Measurements from ENCODE around the gene MIF. TPM values are rescaled to one million over a fixed set of nuclear protein-coding genes. Genes with fewer than 3 reads are reported as not detected.

MIF gene
- total RNA-seq, 1 donor from 2014 or later: 242 TPM

GRCh38 chr22:23883658-23884057 is 10.5 kb upstream of the MIF start:
- no peak for DNase-seq
- H3K27ac ChIP-seq (replicated peaks): no peak overlapping the region
- H3K27me3 ChIP-seq (ENCODE audit: low read depth): no peaks in the 10 kb centered on the region
- H3K9me3 ChIP-seq (replicated peaks): no peaks in the 10 kb centered on the region
- H3K36me3 ChIP-seq: peaks cover 39% of the 10 kb centered on the region
- peaks cover 1% of the 10 kb centered on the region for H3K4me1 ChIP-seq
- intact Hi-C loops (cut with micrococcal nuclease): no loop called here
- TF ChIP-seq CTCF (IDR thresholded peaks at IDR 0.05; ENCODE audit: borderline replicate concordance): no peak
- H3K4me3 ChIP-seq: no peak overlapping the region

DNA sequence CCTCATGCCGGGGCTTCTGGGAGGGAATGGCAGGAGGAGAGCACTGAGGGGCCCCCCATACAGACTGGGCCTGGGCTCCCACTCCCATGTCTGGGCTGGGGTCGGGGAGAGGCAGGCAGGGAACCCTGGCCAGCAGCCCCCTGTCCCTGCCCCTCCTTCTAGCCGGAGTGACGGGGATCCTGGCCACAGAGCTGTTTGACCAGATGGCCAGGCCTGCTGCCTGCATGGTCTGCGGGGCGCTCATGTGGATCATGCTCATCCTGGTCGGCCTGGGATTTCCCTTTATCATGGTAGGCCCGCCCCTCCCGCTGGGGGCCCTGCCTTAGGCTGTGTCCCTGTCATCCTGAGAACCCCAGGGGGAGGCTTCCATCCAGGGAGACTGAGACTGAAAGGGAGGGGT is 10.0 kb upstream of the MIF start:
- peaks cover 39% of the 10 kb centered on the region for H3K36me3 ChIP-seq
- intact Hi-C loops (cut with micrococcal nuclease): no loop called here

DNA sequence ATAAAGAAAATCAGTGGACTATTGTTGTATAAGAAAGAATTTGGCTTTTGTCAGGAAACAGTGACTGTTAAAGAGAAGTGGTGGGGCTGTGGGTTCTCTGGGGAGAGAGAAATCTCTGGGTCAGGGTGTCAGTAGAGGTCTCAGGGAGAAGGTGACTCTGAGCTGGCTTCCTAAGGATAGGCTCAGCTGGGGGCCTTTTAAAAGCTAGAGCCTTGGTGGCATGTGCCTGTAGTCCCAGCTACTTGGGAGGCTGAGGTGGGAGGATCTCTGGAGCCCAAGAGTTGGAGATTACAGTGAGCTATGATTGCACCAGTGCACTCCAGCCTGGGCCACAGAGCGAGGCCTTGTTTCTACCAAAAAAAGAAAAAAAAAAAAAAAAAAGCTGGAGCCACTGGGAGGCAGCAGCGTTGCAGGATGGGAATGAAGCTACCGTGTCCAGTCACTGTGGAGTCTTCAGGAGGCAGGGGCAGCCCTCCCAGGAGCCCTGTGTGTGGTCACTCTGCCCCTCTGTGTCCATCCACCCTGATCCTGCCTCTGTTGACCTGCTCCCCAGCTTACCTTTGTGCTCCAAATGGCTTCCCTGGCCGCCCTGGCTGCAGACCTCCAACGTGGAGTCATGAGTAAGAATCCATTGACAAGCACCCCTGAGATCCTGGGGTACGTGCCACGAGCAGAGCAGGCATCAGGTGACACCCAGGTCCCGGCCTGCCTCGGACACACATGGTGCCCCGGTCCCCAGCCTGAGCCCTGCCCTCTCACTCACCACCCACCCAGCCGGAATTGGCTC is 5.4 kb upstream of the MIF start:
- no peak overlapping the region for H3K4me3 ChIP-seq
- no peak for DNase-seq
- intact Hi-C loops (cut with micrococcal nuclease): no loop called here

More for the DNA sequence above, 10.0 kb upstream of the MIF start:
- no peak for DNase-seq
- TF ChIP-seq CTCF (IDR thresholded peaks at IDR 0.05; ENCODE audit: borderline replicate concordance): no peak
- no peaks in the 10 kb centered on the region for H3K9me3 ChIP-seq (replicated peaks)
- H3K27ac ChIP-seq (replicated peaks): no peak overlapping the region
- no peaks in the 10 kb centered on the region for H3K4me1 ChIP-seq
- H3K27me3 ChIP-seq (ENCODE audit: low read depth): no peaks in the 10 kb centered on the region
- no peak overlapping the region for H3K4me3 ChIP-seq

DNA sequence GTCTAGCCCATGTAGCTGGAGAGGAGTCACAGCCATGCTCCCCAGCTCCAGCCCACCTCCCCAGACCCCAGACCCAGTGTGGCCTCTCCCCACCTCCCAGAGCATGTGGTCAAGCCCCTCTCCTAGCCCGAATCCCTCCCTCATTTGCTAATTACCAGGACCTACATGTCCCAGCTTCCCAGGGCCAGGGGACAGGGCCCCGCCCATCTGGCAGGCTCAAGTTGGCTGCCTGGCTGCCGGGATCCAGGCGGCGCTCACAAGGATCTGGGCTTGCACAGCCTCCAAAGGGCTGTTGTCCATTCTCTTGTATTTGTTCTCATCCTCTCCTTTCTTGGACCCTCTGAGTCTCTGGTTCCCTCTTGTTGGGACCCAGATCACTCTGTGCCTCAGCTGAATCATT is 4.6 kb upstream of the MIF start:
- DNase-seq: peak; percentile 44

More for the DNA sequence above, 5.4 kb upstream of the MIF start:
- Histone ChIP-seq H3K9me3 (replicated peaks) (no peaks in the 10 kb centered on the region), H3K36me3 (peaks cover 17% of the 10 kb centered on the region), H3K27ac (replicated peaks) (peak overlapping the region; percentile 38), H3K27me3 (ENCODE audit: low read depth) (no peaks in the 10 kb centered on the region), H3K4me1 (peaks cover 5% of the 10 kb centered on the region)
- TF ChIP-seq CTCF (IDR thresholded peaks at IDR 0.05; ENCODE audit: borderline replicate concordance): no peak

DNA sequence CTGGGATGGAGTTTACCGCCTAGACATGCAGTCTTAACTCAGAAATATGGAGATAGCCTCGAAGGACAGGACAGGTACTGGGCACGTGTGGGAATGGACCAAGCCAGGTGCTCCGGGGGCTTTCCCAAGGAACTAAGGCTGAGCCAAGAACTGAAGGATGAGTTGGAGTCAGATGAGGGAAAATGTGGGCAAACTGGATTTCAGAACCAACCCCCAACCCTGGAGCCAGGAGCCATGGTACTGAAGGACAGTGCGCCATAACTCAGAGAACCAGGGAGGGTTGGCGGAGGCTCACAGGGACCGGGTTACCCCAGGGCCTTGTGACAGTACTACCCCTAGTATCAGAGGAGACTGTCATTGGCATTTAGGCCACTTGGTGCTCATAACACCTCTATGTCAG is 2.5 kb upstream of the MIF start:
- Histone ChIP-seq H3K4me3 (no peak overlapping the region), H3K27me3 (ENCODE audit: low read depth) (no peaks in the 10 kb centered on the region), H3K9me3 (replicated peaks) (no peaks in the 10 kb centered on the region), H3K4me1 (peaks cover 31% of the 10 kb centered on the region), H3K36me3 (peaks cover 19% of the 10 kb centered on the region), H3K27ac (replicated peaks) (no peak overlapping the region)
- no peak for DNase-seq
- intact Hi-C loops (cut with micrococcal nuclease): no loop called here
- TF ChIP-seq CTCF (IDR thresholded peaks at IDR 0.05; ENCODE audit: borderline replicate concordance): no peak

More for the DNA sequence above, 4.6 kb upstream of the MIF start:
- Histone ChIP-seq H3K27me3 (ENCODE audit: low read depth) (no peaks in the 10 kb centered on the region), H3K9me3 (replicated peaks) (no peaks in the 10 kb centered on the region), H3K36me3 (peaks cover 13% of the 10 kb centered on the region), H3K4me3 (no peak overlapping the region), H3K4me1 (peaks cover 11% of the 10 kb centered on the region), H3K27ac (replicated peaks) (no peak overlapping the region)
- TF ChIP-seq CTCF (IDR thresholded peaks at IDR 0.05; ENCODE audit: borderline replicate concordance): no peak
- intact Hi-C loops (cut with micrococcal nuclease): no loop called here

Data from left ventricle myocardium inferior (tissue), 1 donor.